ENCODE measurements around the gene TSEN15. TPM values are rescaled to one million over a fixed set of nuclear protein-coding genes. Genes with fewer than 3 reads are reported as not detected.

Gene TSEN15
- total RNA-seq: 25.4 and 27.1 TPM in 2 replicates

DNA sequence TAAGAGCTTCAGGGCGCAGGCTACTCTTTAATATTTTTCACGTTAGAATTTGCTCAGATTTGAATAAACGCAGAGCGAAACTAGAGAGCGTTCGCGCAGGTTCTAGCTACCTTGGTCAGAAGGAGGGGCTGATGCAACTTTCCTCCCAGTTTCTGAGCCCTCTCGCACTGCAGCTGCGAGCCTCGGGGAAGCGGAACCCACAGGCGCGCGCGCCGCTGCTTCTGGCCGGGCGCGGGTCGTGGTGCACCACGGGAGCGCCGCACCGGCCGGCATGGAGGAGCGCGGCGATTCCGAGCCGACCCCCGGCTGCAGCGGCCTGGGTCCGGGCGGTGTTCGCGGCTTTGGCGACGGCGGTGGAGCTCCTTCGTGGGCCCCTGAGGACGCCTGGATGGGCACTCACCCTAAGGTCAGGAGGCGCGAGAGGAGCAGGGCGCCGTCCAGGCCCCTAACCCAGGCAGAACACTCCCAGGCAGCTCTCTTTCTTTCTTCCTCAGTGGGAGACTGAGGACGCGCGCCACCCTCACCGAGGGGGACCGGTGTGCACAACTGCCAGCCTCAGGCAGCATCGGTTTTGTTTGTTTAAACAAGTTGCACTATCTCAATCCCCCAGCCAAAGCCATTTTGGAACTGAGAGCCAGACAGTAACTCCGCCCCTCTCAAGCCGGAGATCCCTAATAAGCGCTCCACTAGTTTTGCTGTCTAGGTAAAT lies at the start of gene TSEN15:
TSEN15 (plus strand) TSS at position 246 of the 709 bp plus-strand sequence; CDS start at position 272, 26 bp downstream.

Other genes starting within 250 kb of the TSEN15 start
- 39.2 and 44.1 TPM in 2 replicates for gene RGL1, start 246.6 kb upstream of the TSEN15 start, total RNA-seq
- 0.53 and 0.87 TPM in 2 replicates for gene COLGALT2, start 14.0 kb upstream of the TSEN15 start, total RNA-seq